Liver (tissue), 3 donors: ENCODE data around the gene ASPDH.

Source experiments
- TF ChIP-seq, protein P1 (sequence below): fragments of 150-350 bp; IDR thresholded peaks from 2 replicates; pipeline ENCODE4 v1.5.1; 2017; ENCODE audit warnings: improper control_type of control experiment, low read depth, low read length; ENCODE audit not compliant: missing input control
- TF ChIP-seq, protein P2 (sequence below): IDR thresholded peaks from 2 replicates; pipeline ENCODE4 v1.6.1; 2016; ENCODE audit warnings: antibody characterized with exemption
- donor health status: healthy.
- donor health status: healthy.

DNA sequence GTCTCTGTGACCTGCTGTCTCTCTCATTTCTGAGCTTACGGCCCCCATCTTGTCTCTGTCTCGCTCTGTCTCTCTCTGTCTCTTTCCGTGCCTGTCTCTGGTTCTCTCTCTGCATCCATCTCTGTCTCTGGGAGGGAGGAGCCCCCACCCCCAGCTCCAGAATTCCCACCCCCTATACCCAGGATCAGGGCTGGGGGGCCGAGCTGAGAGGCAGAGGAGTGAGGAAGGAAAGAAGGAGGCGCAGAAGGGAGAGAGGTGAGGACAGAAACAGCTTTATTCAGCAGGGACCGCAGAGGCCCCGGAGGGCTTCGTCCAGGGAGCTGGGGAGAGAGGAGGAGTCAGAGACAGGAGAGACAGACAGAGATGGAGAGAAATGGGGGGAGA, 16.7 kb downstream of the ASPDH start:
- TF ChIP-seq, protein P1, sequence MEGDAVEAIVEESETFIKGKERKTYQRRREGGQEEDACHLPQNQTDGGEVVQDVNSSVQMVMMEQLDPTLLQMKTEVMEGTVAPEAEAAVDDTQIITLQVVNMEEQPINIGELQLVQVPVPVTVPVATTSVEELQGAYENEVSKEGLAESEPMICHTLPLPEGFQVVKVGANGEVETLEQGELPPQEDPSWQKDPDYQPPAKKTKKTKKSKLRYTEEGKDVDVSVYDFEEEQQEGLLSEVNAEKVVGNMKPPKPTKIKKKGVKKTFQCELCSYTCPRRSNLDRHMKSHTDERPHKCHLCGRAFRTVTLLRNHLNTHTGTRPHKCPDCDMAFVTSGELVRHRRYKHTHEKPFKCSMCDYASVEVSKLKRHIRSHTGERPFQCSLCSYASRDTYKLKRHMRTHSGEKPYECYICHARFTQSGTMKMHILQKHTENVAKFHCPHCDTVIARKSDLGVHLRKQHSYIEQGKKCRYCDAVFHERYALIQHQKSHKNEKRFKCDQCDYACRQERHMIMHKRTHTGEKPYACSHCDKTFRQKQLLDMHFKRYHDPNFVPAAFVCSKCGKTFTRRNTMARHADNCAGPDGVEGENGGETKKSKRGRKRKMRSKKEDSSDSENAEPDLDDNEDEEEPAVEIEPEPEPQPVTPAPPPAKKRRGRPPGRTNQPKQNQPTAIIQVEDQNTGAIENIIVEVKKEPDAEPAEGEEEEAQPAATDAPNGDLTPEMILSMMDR = no peak
- TF ChIP-seq, protein P2, sequence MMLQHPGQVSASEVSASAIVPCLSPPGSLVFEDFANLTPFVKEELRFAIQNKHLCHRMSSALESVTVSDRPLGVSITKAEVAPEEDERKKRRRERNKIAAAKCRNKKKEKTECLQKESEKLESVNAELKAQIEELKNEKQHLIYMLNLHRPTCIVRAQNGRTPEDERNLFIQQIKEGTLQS = no peak
